Astrocyte of the spinal cord (primary cell): Measurements from ENCODE around the gene CELF1.

Source experiments
- DNase-seq: peaks from one replicate; pipeline ENCODE4 v3.0.0; 2011; ENCODE audit warnings: low read depth, low spot score
- H3K4me3 ChIP-seq: 2 replicates; pipeline ENCODE4 v1.5.1; 2011; ENCODE audit warnings: low read depth, mild to moderate bottlenecking, low read length, moderate library complexity
- CTCF ChIP-seq: IDR thresholded peaks from 2 replicates; pipeline ENCODE4 v1.5.1; 2012; ENCODE audit warnings: low read depth, mild to moderate bottlenecking, low read length, inconsistent platforms
- in situ Hi-C: cut with HindIII; loops from 2 replicates; pipeline ENCODE4 v1.10.0; 2017; ENCODE audit warnings: low sequenced_read_pairs

Gene CELF1

DNA sequence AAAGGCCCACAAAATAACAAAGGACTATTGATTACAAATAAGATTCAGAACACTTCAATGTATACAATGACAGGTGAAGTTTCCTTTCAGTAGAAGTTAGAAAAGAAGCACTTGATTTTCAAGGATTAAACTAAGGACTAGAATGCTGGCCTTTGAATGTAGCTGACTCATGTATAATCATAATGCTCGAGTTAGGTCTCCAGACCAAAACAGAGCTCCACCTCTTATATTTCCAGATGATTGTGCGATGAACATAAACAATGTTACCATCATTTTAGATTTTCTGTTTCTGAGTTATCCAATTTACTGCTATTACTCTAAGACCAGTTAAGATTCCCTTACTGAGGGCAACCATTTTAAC lies 63.6 kb downstream of the CELF1 start:
- H3K4me3 ChIP-seq = no peak overlapping the region
- in situ Hi-C loops = no loop called here
- TF ChIP-seq CTCF = no peak
- DNase-seq = no peak

- no peak for DNase-seq
- TF ChIP-seq CTCF = no peak
- in situ Hi-C loops = no loop called here
- no peak overlapping the region for H3K4me3 ChIP-seq
Observed at GRCh38 chr11:47488674-47489394, 64.1 kb downstream of the CELF1 start.

DNA sequence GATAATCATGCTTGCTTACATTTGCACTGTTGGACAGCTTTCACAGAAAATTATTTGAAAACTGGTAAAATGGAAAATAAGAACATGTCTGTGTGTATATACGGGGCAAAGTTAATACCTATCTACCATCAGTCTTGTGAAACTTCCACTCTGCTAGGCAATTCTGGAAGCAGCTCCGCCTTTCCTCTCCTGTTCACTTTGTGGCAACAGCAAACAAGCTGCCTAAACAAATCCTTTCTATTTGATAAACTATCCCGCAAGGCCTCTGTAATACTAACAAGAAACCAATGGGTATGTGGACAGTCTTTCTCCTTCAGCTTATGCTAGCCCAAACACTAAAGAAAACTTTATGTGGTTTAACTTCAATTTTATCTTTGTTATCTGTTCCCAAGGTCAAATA lies 64.8 kb downstream of the CELF1 start:
- TF ChIP-seq CTCF = no peak
- H3K4me3 ChIP-seq = no peak overlapping the region
- no peak for DNase-seq
- in situ Hi-C loops = no loop called here

GRCh38 chr11:47487421-47487820 lies 65.5 kb downstream of the CELF1 start:
- in situ Hi-C loops = no loop called here
- no peak for TF ChIP-seq CTCF
- no peak overlapping the region for H3K4me3 ChIP-seq
- DNase-seq = no peak

DNA sequence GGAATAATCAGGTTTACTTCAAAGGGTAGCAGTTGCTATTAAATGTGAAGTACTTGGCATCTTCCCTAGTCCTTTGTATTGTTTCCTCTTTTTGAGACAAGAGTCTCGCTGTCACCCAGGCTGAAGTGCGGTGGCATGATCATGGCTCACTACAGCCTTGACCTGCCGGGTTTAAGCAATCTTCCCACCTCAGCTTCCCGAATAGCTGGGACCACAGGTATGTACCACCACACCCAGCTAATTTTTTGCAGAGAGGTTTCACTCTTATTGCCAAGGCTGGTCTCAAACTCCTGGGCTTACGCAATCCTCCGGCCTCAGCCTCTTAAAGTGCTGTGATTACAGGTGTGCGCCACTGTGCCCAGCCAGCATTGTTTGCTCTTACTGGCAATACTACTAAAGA lies 67.8 kb downstream of the CELF1 start:
- H3K4me3 ChIP-seq = no peak overlapping the region
- no peak for DNase-seq
- TF ChIP-seq CTCF = no peak
- in situ Hi-C loops = no loop called here

DNA sequence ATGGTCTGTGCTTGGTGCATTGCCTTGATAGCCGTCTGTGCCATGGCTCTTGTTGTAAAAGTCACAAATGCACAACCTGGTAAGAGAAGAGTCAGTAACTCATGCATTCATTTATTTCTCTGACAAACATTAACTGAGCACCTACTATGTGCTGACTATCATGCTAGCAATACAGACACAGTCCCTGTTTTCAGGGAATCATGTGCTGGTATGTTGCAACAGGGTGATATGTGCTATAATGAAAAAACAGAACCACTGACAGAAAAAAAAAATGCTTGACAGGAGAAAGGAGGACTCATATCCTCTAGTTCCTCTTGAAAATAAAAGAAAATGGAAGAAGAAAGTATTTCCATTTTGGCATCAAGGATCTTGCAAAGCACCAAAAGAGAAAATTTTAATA lies 69.5 kb downstream of the CELF1 start:
- in situ Hi-C loops = no loop called here
- no peak for TF ChIP-seq CTCF
- H3K4me3 ChIP-seq = no peak overlapping the region
- DNase-seq = no peak

DNA sequence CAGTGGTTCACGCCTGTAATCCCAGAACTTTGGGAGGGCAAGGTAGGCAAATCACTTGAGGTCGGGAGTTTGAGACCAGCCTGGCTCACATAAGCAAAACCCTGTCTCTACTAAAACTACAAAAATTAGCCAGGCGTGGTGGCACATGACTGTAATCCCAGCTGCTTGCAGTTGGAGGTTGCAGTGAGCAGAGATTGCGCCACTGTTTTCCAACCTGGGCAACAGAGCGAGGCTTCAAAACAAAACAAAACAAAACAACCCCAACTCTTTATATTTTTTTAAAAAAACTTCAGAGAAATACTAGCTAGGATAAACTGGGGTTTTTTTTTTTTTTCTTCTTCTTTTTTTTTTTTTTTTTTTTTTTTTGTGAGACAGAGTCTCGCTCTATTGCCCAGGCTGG lies 72.2 kb downstream of the CELF1 start:
- no peak for TF ChIP-seq CTCF
- no peak for DNase-seq
- in situ Hi-C loops = no loop called here
- no peak overlapping the region for H3K4me3 ChIP-seq
